ENCODE measurements around the gene SGIP1.
A peak's percentile ranks its signal among the peaks of the same experiment; 100 is the strongest.
"Not testable (repeated sequence)": the region's sequence is repeated elsewhere in the genome, so short reads cannot be mapped to it uniquely, and the experiment has no call there.

The SGIP1 gene

GRCh38 chr1:66788231-66788939 lies 254.4 kb downstream of the SGIP1 start:
- Histone ChIP-seq H3K36me3 (ENCODE audit: insufficient read depth, low read length) (no peaks in the 10 kb centered on the region), H3K4me3 (ENCODE audit: low read depth, low read length, poor library complexity, severe bottlenecking) (no peak overlapping the region), H3K27ac (ENCODE audit: low read depth, low read length, poor library complexity, severe bottlenecking) (peak overlapping the region; percentile 36), H3K27me3 (ENCODE audit: insufficient read depth, low read length) (no peaks in the 10 kb centered on the region), H2AFZ (ENCODE audit: low read length) (no peak overlapping the region), H3K9me2 (ENCODE audit: low read depth, low read length) (no peaks in the 10 kb centered on the region), H3K9me3 (ENCODE audit: low read length) (no peaks in the 10 kb centered on the region), H3K9ac (ENCODE audit: low read length) (no peak overlapping the region), H3K79me2 (ENCODE audit: insufficient read depth, low read length) (no peaks in the 10 kb centered on the region), H3K4me2 (ENCODE audit: low read length) (peak overlapping the region; percentile 1; the same call in 1 of the 2 replicates), H4K20me1 (ENCODE audit: insufficient read depth, low read length) (no peaks in the 10 kb centered on the region), H3K4me1 (ENCODE audit: insufficient read depth, low read length, severe bottlenecking) (peaks cover 12% of the 10 kb centered on the region), H3F3A (ENCODE audit: insufficient read depth, low read length) (no peaks in the 10 kb centered on the region)
- TF ChIP-seq CTCF (IDR thresholded peaks at IDR 0.05; ENCODE audit: low read length), result no peak
- no peak for TF ChIP-seq EZH2 (IDR thresholded peaks at IDR 0.05; ENCODE audit: borderline replicate concordance, low read length)

DNA sequence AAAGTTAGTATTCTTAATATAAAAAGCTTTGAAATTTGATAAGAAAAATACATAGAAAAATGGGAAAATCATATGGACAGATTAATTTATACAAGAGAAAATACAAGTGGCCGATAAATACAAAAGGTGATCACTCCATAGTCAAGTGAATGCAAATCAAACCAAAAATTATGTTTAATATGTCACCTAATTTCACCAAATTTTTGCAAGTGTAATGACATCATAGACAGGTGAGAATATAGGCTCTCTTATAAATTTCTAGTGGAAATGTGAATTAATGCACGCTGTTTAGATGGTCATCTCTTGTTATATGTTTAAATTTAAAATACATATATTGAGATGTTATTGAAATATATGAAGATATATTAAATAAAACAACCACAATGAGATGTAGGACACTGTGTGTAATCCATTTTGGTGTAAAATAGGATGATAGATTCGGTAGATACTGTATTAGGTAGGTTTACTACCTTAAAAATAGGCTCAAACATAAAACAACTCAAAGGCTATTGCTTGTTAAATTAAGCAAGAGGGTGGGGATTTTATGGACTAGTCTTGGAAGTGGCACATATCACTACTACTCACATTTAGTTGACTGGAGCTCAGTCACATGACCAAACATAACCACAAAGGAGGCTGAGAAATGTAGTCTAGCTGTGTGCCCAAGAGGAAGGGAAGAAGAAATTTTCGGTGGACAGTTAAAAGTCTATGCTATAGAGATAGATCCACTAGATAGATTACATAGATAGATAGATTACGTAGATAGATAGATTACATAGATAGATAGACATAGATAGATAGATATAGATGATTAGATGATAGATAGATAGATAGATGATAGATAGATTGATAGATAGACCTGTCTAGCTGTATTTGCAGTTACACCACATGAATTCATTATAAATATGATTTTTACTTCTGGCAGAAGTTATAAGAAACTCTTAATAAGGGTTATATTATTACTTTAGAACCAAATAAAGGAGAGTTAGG lies 258.0 kb downstream of the SGIP1 start:
- no peaks in the 10 kb centered on the region for H3K9me3 ChIP-seq (ENCODE audit: low read length)
- no peak overlapping the region for H2AFZ ChIP-seq (ENCODE audit: low read length)
- no peaks in the 10 kb centered on the region for H3F3A ChIP-seq (ENCODE audit: insufficient read depth, low read length)
- H3K4me1 ChIP-seq (ENCODE audit: insufficient read depth, low read length, severe bottlenecking), result peaks cover 12% of the 10 kb centered on the region
- no peaks in the 10 kb centered on the region for H3K36me3 ChIP-seq (ENCODE audit: insufficient read depth, low read length)
- H4K20me1 ChIP-seq (ENCODE audit: insufficient read depth, low read length), result no peaks in the 10 kb centered on the region
- no peaks in the 10 kb centered on the region for H3K9me2 ChIP-seq (ENCODE audit: low read depth, low read length)
- no peak overlapping the region for H3K27ac ChIP-seq (ENCODE audit: low read depth, low read length, poor library complexity, severe bottlenecking)
- H3K79me2 ChIP-seq (ENCODE audit: insufficient read depth, low read length), result no peaks in the 10 kb centered on the region
- H3K4me3 ChIP-seq (ENCODE audit: low read depth, low read length, poor library complexity, severe bottlenecking), result no peak overlapping the region
- no peak for TF ChIP-seq CTCF (IDR thresholded peaks at IDR 0.05; ENCODE audit: low read length)
- TF ChIP-seq EZH2 (IDR thresholded peaks at IDR 0.05; ENCODE audit: borderline replicate concordance, low read length), result no peak
- H3K27me3 ChIP-seq (ENCODE audit: insufficient read depth, low read length), result no peaks in the 10 kb centered on the region
- H3K9ac ChIP-seq (ENCODE audit: low read length), result no peak overlapping the region
- H3K4me2 ChIP-seq (ENCODE audit: low read length), result no peak overlapping the region

- not testable (repeated sequence) for H3K4me3 ChIP-seq (ENCODE audit: low read depth, low read length, poor library complexity, severe bottlenecking)
Observed at GRCh38 chr1:66795839-66796238, 261.9 kb downstream of the SGIP1 start.

More at GRCh38 chr1:66795839-66796238, 261.9 kb downstream of the SGIP1 start:
- H3K9me3 ChIP-seq (ENCODE audit: low read length); H3K9ac ChIP-seq (ENCODE audit: low read length); H3K9me2 ChIP-seq (ENCODE audit: low read depth, low read length); H3K27me3 ChIP-seq (ENCODE audit: insufficient read depth, low read length); H3K27ac ChIP-seq (ENCODE audit: low read depth, low read length, poor library complexity, severe bottlenecking); H4K20me1 ChIP-seq (ENCODE audit: insufficient read depth, low read length); H3K79me2 ChIP-seq (ENCODE audit: insufficient read depth, low read length); H3K4me2 ChIP-seq (ENCODE audit: low read length); H3K4me1 ChIP-seq (ENCODE audit: insufficient read depth, low read length, severe bottlenecking); H3K36me3 ChIP-seq (ENCODE audit: insufficient read depth, low read length); H3F3A ChIP-seq (ENCODE audit: insufficient read depth, low read length); H2AFZ ChIP-seq (ENCODE audit: low read length): not testable (repeated sequence)
